ENCODE results near the gene ESCO1.
"Not testable (repeated sequence)": the region's sequence is repeated elsewhere in the genome, so short reads cannot be mapped to it uniquely, and the experiment has no call there.

The ESCO1 gene

GRCh38 chr18:21600526-21601410 is at the start of gene ESCO1:
ESCO1 (minus strand) TSS chr18:21600704; CDS start chr18:21574843, 25,861 bp downstream.
- peak; percentile 95 for DNase-seq

- DNase-seq, result not testable (repeated sequence)
Observed at GRCh38 chr18:21640375-21640774, 39.9 kb upstream of the ESCO1 start.

GRCh38 chr18:21638822-21639221 is 38.3 kb upstream of the ESCO1 start:
- DNase-seq, result no peak

- DNase-seq, result no peak
Observed at GRCh38 chr18:21636769-21637168, 36.3 kb upstream of the ESCO1 start.

- no peak for DNase-seq
Observed at GRCh38 chr18:21634588-21635199, 34.2 kb upstream of the ESCO1 start.

GRCh38 chr18:21632393-21632792 is 31.9 kb upstream of the ESCO1 start:
- DNase-seq, result no peak

- DNase-seq, result no peak
Observed at GRCh38 chr18:21629089-21629832, 28.8 kb upstream of the ESCO1 start.

GRCh38 chr18:21621640-21622039 is 21.1 kb upstream of the ESCO1 start:
- not testable (repeated sequence) for DNase-seq

- DNase-seq, result peak; percentile 97
Observed at GRCh38 chr18:21612125-21613039, 11.9 kb upstream of the ESCO1 start, which contains the start of gene SNRPD1. SNRPD1 (plus strand) TSS chr18:21612314; CDS start chr18:21612430, 116 bp downstream.

- not testable (repeated sequence) for DNase-seq
Observed at GRCh38 chr18:21611401-21612124, 11.1 kb upstream of the ESCO1 start.

- no peak for DNase-seq
Observed at GRCh38 chr18:21605213-21605612, 4.7 kb upstream of the ESCO1 start.

- peak; percentile 49 for DNase-seq
Observed at GRCh38 chr18:21604671-21605070, 4.2 kb upstream of the ESCO1 start.

- peak; percentile 72 for DNase-seq
Observed at GRCh38 chr18:21602299-21602587, 1.7 kb upstream of the ESCO1 start.

- DNase-seq, result peak; percentile 46
Observed at GRCh38 chr18:21599585-21600525, 649 bp downstream of the ESCO1 start.

- DNase-seq, result no peak
Observed at GRCh38 chr18:21598726-21599584, 1.5 kb downstream of the ESCO1 start.

- DNase-seq, result no peak
Observed at GRCh38 chr18:21597620-21598019, 2.9 kb downstream of the ESCO1 start.

- no peak for DNase-seq
Observed at GRCh38 chr18:21593540-21594257, 6.8 kb downstream of the ESCO1 start.

- not testable (repeated sequence) for DNase-seq
Observed at GRCh38 chr18:21592361-21592760, 8.1 kb downstream of the ESCO1 start.

GRCh38 chr18:21584391-21584790 is 16.1 kb downstream of the ESCO1 start:
- DNase-seq, result no peak
